ENCODE data around the gene MCC.

MCC gene

GRCh38 chr5:113514289-113514635, 26.0 kb upstream of the MCC start:
- peak overlapping the region; percentile 91 for H3K27ac ChIP-seq (ENCODE audit: low read depth, low read length)
- no peaks in the 10 kb centered on the region for H3K9me3 ChIP-seq (ENCODE audit: control insufficient read depth, insufficient read depth, low read length)
- H3K36me3 ChIP-seq (ENCODE audit: control insufficient read depth, insufficient read depth, low read length): peaks cover 23% of the 10 kb centered on the region
- peaks cover 12% of the 10 kb centered on the region; the same call in 1 of the 2 replicates for H3K4me1 ChIP-seq (ENCODE audit: control insufficient read depth, insufficient read depth, low read length)
- peak overlapping the region; percentile 88 for H3K9ac ChIP-seq (ENCODE audit: low read depth, low read length)
- no peaks in the 10 kb centered on the region for H3K27me3 ChIP-seq (ENCODE audit: control insufficient read depth, insufficient read depth, low read length)
- H3K4me3 ChIP-seq (ENCODE audit: low read depth, low read length): peak overlapping the region; percentile 91

- Histone ChIP-seq H3K9ac (ENCODE audit: low read depth, low read length) (peak within 1 kb of the TSS; percentile 88), H3K4me3 (ENCODE audit: low read depth, low read length) (peak within 1 kb of the TSS; percentile 91), H3K4me1 (ENCODE audit: control insufficient read depth, insufficient read depth, low read length) (peaks cover 12% of the 10 kb centered on the region; the same call in 1 of the 2 replicates), H3K27me3 (ENCODE audit: control insufficient read depth, insufficient read depth, low read length) (no peaks in the 10 kb centered on the region), H3K9me3 (ENCODE audit: control insufficient read depth, insufficient read depth, low read length) (no peaks in the 10 kb centered on the region), H3K36me3 (ENCODE audit: control insufficient read depth, insufficient read depth, low read length) (peaks cover 23% of the 10 kb centered on the region), H3K27ac (ENCODE audit: low read depth, low read length) (peak within 1 kb of the TSS; percentile 91)
These were observed 25.4 kb upstream of the MCC start, which contains the start of gene YTHDC2 for GRCh38 chr5:113513384-113514288. Gene YTHDC2, plus strand, starts transcription at chr5:113513694. Its CDS starts 202 bp downstream, at chr5:113513896.

GRCh38 chr5:113512341-113512740, 24.1 kb upstream of the MCC start:
- H3K27ac ChIP-seq (ENCODE audit: low read depth, low read length): no peak overlapping the region
- H3K4me1 ChIP-seq (ENCODE audit: control insufficient read depth, insufficient read depth, low read length): peaks cover 12% of the 10 kb centered on the region; the same call in 1 of the 2 replicates
- H3K4me3 ChIP-seq (ENCODE audit: low read depth, low read length): no peak overlapping the region
- H3K9ac ChIP-seq (ENCODE audit: low read depth, low read length): no peak overlapping the region
- H3K36me3 ChIP-seq (ENCODE audit: control insufficient read depth, insufficient read depth, low read length): peaks cover 13% of the 10 kb centered on the region
- H3K27me3 ChIP-seq (ENCODE audit: control insufficient read depth, insufficient read depth, low read length): no peaks in the 10 kb centered on the region
- H3K9me3 ChIP-seq (ENCODE audit: control insufficient read depth, insufficient read depth, low read length): no peaks in the 10 kb centered on the region

- Histone ChIP-seq H3K4me1 (ENCODE audit: control insufficient read depth, insufficient read depth, low read length) (peaks cover 12% of the 10 kb centered on the region; the same call in 1 of the 2 replicates), H3K9ac (ENCODE audit: low read depth, low read length) (no peak overlapping the region), H3K36me3 (ENCODE audit: control insufficient read depth, insufficient read depth, low read length) (no peaks in the 10 kb centered on the region), H3K27me3 (ENCODE audit: control insufficient read depth, insufficient read depth, low read length) (no peaks in the 10 kb centered on the region), H3K4me3 (ENCODE audit: low read depth, low read length) (no peak overlapping the region), H3K9me3 (ENCODE audit: control insufficient read depth, insufficient read depth, low read length) (no peaks in the 10 kb centered on the region), H3K27ac (ENCODE audit: low read depth, low read length) (no peak overlapping the region)
These were observed 22.7 kb upstream of the MCC start for GRCh38 chr5:113510836-113511451.

- Histone ChIP-seq H3K27ac (ENCODE audit: low read depth, low read length) (no peak overlapping the region), H3K36me3 (ENCODE audit: control insufficient read depth, insufficient read depth, low read length) (no peaks in the 10 kb centered on the region), H3K9ac (ENCODE audit: low read depth, low read length) (no peak overlapping the region), H3K9me3 (ENCODE audit: control insufficient read depth, insufficient read depth, low read length) (no peaks in the 10 kb centered on the region), H3K27me3 (ENCODE audit: control insufficient read depth, insufficient read depth, low read length) (no peaks in the 10 kb centered on the region), H3K4me1 (ENCODE audit: control insufficient read depth, insufficient read depth, low read length) (no peaks in the 10 kb centered on the region), H3K4me3 (ENCODE audit: low read depth, low read length) (no peak overlapping the region)
These were observed 20.5 kb upstream of the MCC start for GRCh38 chr5:113508756-113509155.

GRCh38 chr5:113507601-113508000, 19.3 kb upstream of the MCC start:
- Histone ChIP-seq H3K4me1 (ENCODE audit: control insufficient read depth, insufficient read depth, low read length) (no peaks in the 10 kb centered on the region), H3K4me3 (ENCODE audit: low read depth, low read length) (no peak overlapping the region), H3K9me3 (ENCODE audit: control insufficient read depth, insufficient read depth, low read length) (no peaks in the 10 kb centered on the region), H3K27ac (ENCODE audit: low read depth, low read length) (no peak overlapping the region), H3K36me3 (ENCODE audit: control insufficient read depth, insufficient read depth, low read length) (no peaks in the 10 kb centered on the region), H3K27me3 (ENCODE audit: control insufficient read depth, insufficient read depth, low read length) (no peaks in the 10 kb centered on the region), H3K9ac (ENCODE audit: low read depth, low read length) (no peak overlapping the region)

GRCh38 chr5:113505181-113505580, 16.9 kb upstream of the MCC start:
- no peaks in the 10 kb centered on the region for H3K9me3 ChIP-seq (ENCODE audit: control insufficient read depth, insufficient read depth, low read length)
- H3K36me3 ChIP-seq (ENCODE audit: control insufficient read depth, insufficient read depth, low read length): no peaks in the 10 kb centered on the region
- no peaks in the 10 kb centered on the region for H3K27me3 ChIP-seq (ENCODE audit: control insufficient read depth, insufficient read depth, low read length)
- H3K4me1 ChIP-seq (ENCODE audit: control insufficient read depth, insufficient read depth, low read length): no peaks in the 10 kb centered on the region
- H3K9ac ChIP-seq (ENCODE audit: low read depth, low read length): no peak overlapping the region
- H3K27ac ChIP-seq (ENCODE audit: low read depth, low read length): no peak overlapping the region
- no peak overlapping the region for H3K4me3 ChIP-seq (ENCODE audit: low read depth, low read length)

- Histone ChIP-seq H3K9ac (ENCODE audit: low read depth, low read length) (no peak overlapping the region), H3K9me3 (ENCODE audit: control insufficient read depth, insufficient read depth, low read length) (no peaks in the 10 kb centered on the region), H3K36me3 (ENCODE audit: control insufficient read depth, insufficient read depth, low read length) (no peaks in the 10 kb centered on the region), H3K27ac (ENCODE audit: low read depth, low read length) (no peak overlapping the region), H3K4me1 (ENCODE audit: control insufficient read depth, insufficient read depth, low read length) (no peaks in the 10 kb centered on the region), H3K27me3 (ENCODE audit: control insufficient read depth, insufficient read depth, low read length) (no peaks in the 10 kb centered on the region), H3K4me3 (ENCODE audit: low read depth, low read length) (no peak overlapping the region)
These were observed 14.9 kb upstream of the MCC start for GRCh38 chr5:113503146-113503545.

- H3K36me3 ChIP-seq (ENCODE audit: control insufficient read depth, insufficient read depth, low read length): no peaks in the 10 kb centered on the region
- no peaks in the 10 kb centered on the region for H3K4me1 ChIP-seq (ENCODE audit: control insufficient read depth, insufficient read depth, low read length)
- H3K27me3 ChIP-seq (ENCODE audit: control insufficient read depth, insufficient read depth, low read length): no peaks in the 10 kb centered on the region
- H3K9ac ChIP-seq (ENCODE audit: low read depth, low read length): no peak overlapping the region
- no peaks in the 10 kb centered on the region for H3K9me3 ChIP-seq (ENCODE audit: control insufficient read depth, insufficient read depth, low read length)
- no peak overlapping the region for H3K4me3 ChIP-seq (ENCODE audit: low read depth, low read length)
- no peak overlapping the region for H3K27ac ChIP-seq (ENCODE audit: low read depth, low read length)
These were observed 13.8 kb upstream of the MCC start for GRCh38 chr5:113502073-113502472.

GRCh38 chr5:113495422-113495841, 7.2 kb upstream of the MCC start:
- Histone ChIP-seq H3K4me1 (ENCODE audit: control insufficient read depth, insufficient read depth, low read length) (no peaks in the 10 kb centered on the region), H3K4me3 (ENCODE audit: low read depth, low read length) (no peak overlapping the region), H3K27me3 (ENCODE audit: control insufficient read depth, insufficient read depth, low read length) (no peaks in the 10 kb centered on the region), H3K36me3 (ENCODE audit: control insufficient read depth, insufficient read depth, low read length) (no peaks in the 10 kb centered on the region), H3K9ac (ENCODE audit: low read depth, low read length) (no peak overlapping the region), H3K9me3 (ENCODE audit: control insufficient read depth, insufficient read depth, low read length) (peaks cover 10% of the 10 kb centered on the region; the same call in 1 of the 2 replicates), H3K27ac (ENCODE audit: low read depth, low read length) (no peak overlapping the region)

GRCh38 chr5:113493446-113493845, 5.2 kb upstream of the MCC start:
- no peak overlapping the region for H3K9ac ChIP-seq (ENCODE audit: low read depth, low read length)
- peaks cover 5% of the 10 kb centered on the region for H3K4me1 ChIP-seq (ENCODE audit: control insufficient read depth, insufficient read depth, low read length)
- peaks cover 16% of the 10 kb centered on the region for H3K27me3 ChIP-seq (ENCODE audit: control insufficient read depth, insufficient read depth, low read length)
- no peak overlapping the region for H3K27ac ChIP-seq (ENCODE audit: low read depth, low read length)
- no peaks in the 10 kb centered on the region for H3K36me3 ChIP-seq (ENCODE audit: control insufficient read depth, insufficient read depth, low read length)
- no peak overlapping the region for H3K4me3 ChIP-seq (ENCODE audit: low read depth, low read length)
- H3K9me3 ChIP-seq (ENCODE audit: control insufficient read depth, insufficient read depth, low read length): peaks cover 24% of the 10 kb centered on the region; the same call in 1 of the 2 replicates
